HG03342 (cell line): ENCODE results near the gene FAM135A.
"Not testable (repeated sequence)": the region's sequence is repeated elsewhere in the genome, so short reads cannot be mapped to it uniquely, and the experiment has no call there.

Experiments used
- ATAC-seq: cut with Tn5 transposase; IDR thresholded peaks from one replicate; pipeline ENCODE4 v1.9.1; 2021; ENCODE audit warnings: mild to moderate bottlenecking, moderate library complexity; ENCODE audit not compliant: unreplicated experiment

FAM135A gene

DNA sequence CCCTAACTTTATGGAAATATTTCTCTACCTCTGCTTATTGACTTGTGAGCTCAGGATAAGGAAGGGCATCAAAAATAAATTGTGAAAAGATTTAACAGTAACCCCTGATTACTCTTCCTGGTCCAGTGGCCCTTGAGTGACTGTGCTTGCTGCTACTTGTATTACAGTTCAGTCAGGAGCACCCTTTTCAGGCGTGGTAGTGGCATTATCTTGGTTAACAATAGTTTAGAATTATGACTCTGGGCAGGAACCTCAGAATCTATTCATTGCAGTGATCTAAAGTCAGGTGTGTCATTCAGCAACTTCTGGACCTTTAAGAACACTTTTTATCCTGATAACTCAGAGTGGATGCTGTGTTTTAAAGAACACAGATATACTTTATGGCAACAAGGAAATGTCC, 43.4 kb downstream of the FAM135A start:
- no peak for ATAC-seq

DNA sequence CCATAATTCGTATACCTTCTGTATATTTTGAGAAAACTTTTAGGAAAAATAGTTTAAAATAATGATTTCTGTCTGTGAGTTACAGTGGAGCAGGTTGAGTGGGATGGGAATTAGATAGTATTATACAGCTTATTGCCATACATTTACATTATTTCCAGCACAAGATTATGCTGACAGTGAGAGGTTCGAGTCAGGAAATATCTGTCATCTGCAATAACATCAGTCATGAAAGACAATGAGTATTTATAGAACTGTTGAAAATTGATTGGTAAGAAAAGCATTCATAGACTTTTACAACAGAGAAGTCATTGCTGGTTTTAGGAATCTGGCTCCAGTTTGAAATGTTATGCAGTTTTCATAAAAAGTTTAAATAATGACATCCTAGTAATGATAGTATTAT, 45.9 kb downstream of the FAM135A start:
- ATAC-seq, result no peak

GRCh38 chr6:70459699-70460098, 46.4 kb downstream of the FAM135A start:
- not testable (repeated sequence) for ATAC-seq

DNA sequence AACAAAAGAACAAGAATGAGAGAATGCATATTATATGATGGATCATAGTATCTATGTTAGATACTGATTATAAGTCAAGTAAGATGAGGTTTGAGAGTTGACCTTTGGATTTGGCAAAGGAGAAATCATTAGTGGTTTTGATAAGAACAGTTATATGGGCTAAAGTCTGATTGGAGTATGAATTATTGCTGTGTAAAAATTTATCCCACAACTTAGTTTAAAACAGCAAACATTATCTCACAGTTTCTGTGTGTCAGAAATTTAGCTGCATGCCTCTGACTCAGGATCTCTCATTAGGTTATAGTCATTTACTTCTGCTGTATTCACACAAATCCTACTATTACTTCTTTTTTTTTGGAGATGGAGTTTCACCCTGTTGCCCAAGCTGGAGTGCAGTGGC, 56.7 kb downstream of the FAM135A start:
- no peak for ATAC-seq

GRCh38 chr6:70470510-70470909, 57.2 kb downstream of the FAM135A start:
- ATAC-seq, result not testable (repeated sequence)

DNA sequence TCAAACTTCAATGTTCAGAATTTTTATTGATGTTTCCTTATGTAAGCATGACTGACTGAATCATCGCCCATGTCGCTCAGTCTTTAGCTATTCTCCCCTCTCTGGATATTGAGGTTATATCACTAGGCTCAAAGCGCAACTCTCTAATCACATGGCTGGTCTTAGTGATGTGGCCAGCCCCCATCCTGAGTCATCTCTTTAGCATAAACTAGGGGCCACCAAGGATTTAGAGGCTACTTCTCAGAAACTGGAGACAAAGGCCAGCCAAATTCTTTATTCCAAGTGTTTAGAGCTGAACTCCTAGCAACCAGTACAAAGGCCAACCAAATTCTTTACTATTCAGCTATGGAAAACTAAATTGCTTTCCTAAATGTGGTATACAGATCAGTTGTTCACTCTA, 61.4 kb downstream of the FAM135A start:
- no peak for ATAC-seq

DNA sequence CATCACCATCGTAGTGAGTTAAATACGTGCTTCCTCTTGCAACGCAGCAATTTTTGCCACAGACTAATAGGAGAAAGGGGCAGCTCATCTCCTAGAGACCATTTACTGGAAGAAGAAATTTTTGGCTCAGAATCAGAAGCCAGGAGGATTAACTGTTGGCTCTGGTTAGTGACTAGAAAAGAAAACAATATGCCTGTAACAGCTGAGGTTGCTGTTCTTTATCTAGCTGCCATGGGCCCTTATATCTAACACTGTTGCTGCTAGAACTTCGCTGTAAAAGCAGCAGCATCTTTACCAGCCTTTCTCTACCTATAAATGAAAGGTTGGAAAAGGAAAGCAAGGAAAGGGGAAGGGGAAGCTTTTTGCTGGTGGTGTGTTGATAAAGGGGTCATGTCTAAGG, 65.9 kb downstream of the FAM135A start:
- ATAC-seq, result no peak

DNA sequence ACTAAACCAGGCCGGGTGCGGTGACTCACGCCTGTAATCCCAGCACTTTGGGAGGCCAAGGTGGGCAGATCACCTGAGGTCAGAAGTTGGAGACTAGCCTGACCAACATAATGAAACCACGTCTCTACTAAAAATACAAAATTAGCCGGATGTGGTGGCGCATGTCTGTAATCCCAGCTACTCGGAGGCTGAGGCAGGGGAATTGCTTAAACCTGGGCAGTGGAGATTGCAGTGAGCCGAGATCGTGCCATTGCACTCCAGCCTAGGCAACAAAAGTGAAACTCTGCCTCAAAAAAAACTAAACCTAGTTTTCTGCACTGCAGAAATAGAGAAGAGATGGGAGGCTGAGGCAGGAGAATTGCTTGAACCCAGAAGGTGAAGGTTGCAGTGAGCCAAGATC, 73.3 kb downstream of the FAM135A start:
- not testable (repeated sequence) for ATAC-seq

- no peak for ATAC-seq
Measured at GRCh38 chr6:70489364-70489763, 76.1 kb downstream of the FAM135A start.

- ATAC-seq, result no peak
Measured at GRCh38 chr6:70494833-70495232, 81.5 kb downstream of the FAM135A start.

GRCh38 chr6:70495790-70496189, 82.5 kb downstream of the FAM135A start:
- ATAC-seq, result not testable (repeated sequence)

- ATAC-seq, result no peak
Measured at GRCh38 chr6:70502484-70502883, 89.2 kb downstream of the FAM135A start.

- no peak for ATAC-seq
Measured at GRCh38 chr6:70503813-70504465, 90.6 kb downstream of the FAM135A start.

GRCh38 chr6:70506321-70506720, 93.0 kb downstream of the FAM135A start:
- ATAC-seq, result no peak

DNA sequence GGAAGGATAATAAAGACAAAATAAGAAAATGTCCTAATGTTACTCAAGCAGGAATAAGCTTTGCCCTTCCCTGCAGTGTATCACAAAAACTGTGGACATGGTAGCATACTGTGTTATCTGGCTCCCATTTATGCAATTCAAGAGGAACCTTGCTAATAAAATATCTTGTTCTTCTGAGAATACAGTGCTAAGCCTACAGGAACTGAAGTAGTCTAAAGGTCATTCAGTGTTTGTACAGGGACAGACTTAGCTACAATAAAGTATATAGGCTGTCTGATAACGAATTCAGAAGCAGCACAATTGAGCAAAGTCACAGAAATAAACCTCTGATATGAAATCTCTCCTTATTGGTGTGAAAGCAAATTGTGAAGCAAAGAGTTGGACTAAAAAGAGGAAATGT, 93.9 kb downstream of the FAM135A start:
- no peak for ATAC-seq

- no peak for ATAC-seq
Measured at GRCh38 chr6:70508953-70509352, 95.6 kb downstream of the FAM135A start.

DNA sequence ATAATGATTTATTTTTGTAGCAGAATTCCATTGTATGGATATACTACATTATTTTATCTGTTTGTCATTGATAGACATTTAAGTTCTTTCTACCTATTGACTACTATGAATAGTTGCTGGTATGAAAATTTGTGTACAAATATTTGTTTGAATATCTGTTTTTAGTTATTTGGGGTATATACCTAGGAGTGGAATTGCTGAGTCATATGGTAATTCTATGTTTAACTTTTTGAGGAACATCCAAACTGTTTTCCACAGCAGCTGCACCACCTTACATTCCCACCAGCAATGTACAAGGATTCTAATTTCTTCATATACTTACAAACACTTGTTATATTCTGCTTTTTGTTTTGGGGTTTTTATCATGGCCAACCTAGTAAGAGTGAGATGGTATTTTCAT, 97.3 kb downstream of the FAM135A start:
- no peak for ATAC-seq

- ATAC-seq, result no peak
Measured at GRCh38 chr6:70518723-70519122, 105.4 kb downstream of the FAM135A start.

DNA sequence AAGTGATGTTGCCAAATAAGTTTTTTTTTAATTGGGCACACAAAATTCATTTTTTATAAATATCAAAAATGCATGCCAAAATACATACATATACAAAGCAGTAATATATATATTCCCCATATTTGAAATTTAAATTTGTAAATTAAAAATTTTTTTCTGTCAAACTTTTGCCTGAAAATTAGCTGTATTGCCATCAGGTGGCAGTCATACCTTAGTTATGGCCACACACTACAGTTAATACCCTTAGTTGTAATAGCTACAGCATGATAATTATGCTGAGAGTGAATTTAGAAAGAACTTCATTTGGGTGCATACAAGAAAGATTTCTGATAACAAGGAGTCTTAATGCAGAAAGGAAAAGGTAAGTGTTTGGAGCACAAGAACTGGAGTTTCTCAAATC, 107.3 kb downstream of the FAM135A start:
- no peak for ATAC-seq

GRCh38 chr6:70524721-70525286, 111.5 kb downstream of the FAM135A start:
- ATAC-seq, result no peak

DNA sequence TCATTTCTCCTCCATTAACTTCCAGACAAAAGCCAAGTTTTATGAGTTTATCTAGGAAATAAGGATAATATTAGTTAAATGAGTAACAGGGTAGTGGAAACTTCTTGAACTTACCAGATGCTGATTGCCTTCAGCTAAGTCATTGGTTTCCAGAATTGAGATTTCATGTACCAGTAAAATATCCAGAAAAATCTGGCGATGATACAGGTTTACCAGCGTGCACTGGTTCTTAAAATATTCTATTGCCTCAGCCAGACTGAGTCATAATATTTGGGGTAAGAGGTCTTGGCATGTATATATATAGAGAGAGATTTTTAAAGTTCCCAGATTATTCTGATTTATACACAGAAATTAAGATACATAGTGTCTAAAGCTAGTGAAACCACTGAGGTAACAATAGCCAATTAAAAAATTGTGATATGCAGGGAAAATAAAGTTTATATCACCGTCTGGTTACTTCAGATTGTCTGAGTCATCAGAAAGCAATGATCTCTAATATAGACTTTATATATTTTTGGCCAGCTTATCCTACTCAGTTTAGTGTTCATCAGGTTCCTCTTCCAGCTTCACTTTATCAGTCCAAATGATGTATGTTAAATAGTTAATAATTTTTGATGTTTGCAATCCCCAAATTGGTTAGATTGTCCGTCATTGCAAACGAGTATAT, 113.9 kb downstream of the FAM135A start:
- ATAC-seq, result no peak

DNA sequence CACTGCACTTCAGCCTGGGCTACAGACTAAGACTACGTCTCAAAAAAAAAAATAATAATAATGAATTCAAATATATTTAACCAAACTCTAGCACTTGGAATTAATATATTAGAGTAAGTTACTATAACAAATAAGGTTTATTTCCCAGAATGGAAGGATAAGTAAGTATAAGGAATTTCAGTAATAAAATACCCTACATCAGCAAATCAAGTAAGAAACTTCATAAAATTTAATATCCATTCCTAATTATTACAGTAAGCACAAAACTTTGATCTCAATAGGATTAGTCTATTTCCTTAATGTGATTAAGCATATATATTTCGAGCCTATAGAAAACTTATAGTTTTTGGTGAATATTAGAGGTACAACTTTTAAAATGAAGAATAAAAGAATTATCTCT, 116.7 kb downstream of the FAM135A start:
- ATAC-seq, result no peak
